Bronchial epithelial cell (primary cell): ENCODE results near the gene ZNF438. TPM values are rescaled to one million over a fixed set of nuclear protein-coding genes. Genes with fewer than 3 reads are reported as not detected.
A peak's percentile ranks its signal among the peaks of the same experiment; 100 is the strongest.
"Not testable (repeated sequence)": the region's sequence is repeated elsewhere in the genome, so short reads cannot be mapped to it uniquely, and the experiment has no call there.

Experiments
- DNase-seq: peaks from one replicate; pipeline ENCODE4 v3.0.0-alpha.2; 2010; ENCODE audit warnings: low read depth
- FAIRE-seq: peaks from 2 replicates; lab custom pipeline; 2011; peaks lifted over from hg19 to GRCh38; lab: Jason Lieb, UNC
- H3K27me3 ChIP-seq: 2 replicates; pipeline ENCODE4 v1.5.1; 2011; ENCODE audit warnings: low read length; ENCODE audit not compliant: control insufficient read depth, insufficient read depth
- H3K36me3 ChIP-seq: 2 replicates; pipeline ENCODE4 v1.5.1; 2011; ENCODE audit warnings: low read length; ENCODE audit not compliant: control insufficient read depth, insufficient read depth
- H3K4me3 ChIP-seq: 2 replicates; pipeline ENCODE4 v1.5.1; 2011; ENCODE audit warnings: mild to moderate bottlenecking, low read depth, low read length, control low read depth
- total RNA-seq: library from RNA; depleted of rRNA; stranded (reverse); fragments of >200 nt; gene quantifications from 2 replicates; pipeline ENCODE4 v1.2.1, GENCODE V29; 2014
- TF ChIP-seq, protein P1 (sequence below): IDR thresholded peaks from 2 replicates; pipeline ENCODE4 v1.5.1; 2011; ENCODE audit warnings: mild to moderate bottlenecking, moderate library complexity, low read length, control low read depth, inconsistent platforms; ENCODE audit not compliant: insufficient read depth, severe bottlenecking

The ZNF438 gene
- total RNA-seq, 1 donor from 2014 or later = 0.79 TPM

DNA sequence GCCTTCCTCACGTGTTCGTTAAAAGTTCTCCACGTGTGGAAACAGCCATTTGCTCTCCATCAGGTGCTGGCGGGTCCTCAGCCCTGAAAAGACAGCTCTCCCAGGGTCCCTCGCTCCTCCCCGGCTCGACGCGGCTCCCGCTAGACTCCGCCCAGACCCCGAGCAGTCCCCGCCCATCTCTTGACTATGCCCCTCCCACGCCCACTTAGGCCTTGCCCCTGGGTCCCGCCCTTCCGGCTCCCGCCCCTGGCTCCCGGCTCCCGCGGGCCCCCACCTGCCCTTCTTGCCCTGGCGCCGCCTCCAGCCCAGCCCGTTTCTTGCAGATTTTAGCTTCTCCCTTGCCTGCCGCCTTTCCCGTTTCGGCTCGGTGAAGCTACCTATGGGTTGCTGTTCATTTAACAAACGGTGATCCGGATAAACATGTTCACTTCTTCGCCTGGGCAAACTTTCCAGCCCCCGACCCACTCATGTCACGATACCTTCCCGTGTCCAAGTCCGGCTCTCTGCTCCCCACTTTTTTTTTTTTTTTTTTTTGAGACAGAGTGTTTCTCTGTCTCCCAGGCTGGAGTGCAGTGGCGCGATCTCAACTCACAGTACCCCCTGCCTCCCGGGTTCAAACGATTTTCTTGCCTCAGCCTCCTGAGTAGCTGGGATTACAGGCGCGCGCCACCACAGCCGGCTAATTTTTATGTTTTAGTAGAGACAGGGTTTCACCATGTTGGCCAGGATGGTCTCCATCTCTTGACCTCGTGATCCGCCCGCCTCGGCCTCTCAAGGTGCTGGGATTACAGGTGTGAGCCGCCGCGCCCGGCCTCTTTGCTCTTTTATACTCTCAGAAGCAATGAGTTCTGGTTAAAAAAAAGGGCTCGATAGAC, 830 bp upstream of the ZNF438 start:
- FAIRE-seq = no peak
- TF ChIP-seq, protein P1, sequence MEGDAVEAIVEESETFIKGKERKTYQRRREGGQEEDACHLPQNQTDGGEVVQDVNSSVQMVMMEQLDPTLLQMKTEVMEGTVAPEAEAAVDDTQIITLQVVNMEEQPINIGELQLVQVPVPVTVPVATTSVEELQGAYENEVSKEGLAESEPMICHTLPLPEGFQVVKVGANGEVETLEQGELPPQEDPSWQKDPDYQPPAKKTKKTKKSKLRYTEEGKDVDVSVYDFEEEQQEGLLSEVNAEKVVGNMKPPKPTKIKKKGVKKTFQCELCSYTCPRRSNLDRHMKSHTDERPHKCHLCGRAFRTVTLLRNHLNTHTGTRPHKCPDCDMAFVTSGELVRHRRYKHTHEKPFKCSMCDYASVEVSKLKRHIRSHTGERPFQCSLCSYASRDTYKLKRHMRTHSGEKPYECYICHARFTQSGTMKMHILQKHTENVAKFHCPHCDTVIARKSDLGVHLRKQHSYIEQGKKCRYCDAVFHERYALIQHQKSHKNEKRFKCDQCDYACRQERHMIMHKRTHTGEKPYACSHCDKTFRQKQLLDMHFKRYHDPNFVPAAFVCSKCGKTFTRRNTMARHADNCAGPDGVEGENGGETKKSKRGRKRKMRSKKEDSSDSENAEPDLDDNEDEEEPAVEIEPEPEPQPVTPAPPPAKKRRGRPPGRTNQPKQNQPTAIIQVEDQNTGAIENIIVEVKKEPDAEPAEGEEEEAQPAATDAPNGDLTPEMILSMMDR = no peak
- no peaks in the 10 kb centered on the region for H3K36me3 ChIP-seq
- H3K4me3 ChIP-seq = peak overlapping the region; percentile 79
- peak; percentile 76 for DNase-seq
- no peaks in the 10 kb centered on the region for H3K27me3 ChIP-seq

DNA sequence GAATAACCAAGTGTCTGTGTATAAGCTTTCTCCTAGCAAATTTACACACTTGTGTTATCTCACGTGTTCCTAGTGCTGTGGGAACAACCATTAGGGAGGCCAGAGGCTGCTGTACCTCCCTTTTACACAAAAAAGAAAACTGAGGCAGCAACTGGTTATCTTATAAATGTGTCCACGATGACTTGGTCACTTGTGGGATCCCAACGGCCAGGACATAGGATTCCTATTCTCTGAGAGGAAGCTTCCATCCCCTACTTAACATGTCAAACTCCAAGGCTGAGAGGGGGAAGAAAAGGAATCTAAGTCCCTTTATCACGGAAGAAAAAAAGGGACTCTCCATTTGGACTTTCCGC, 484 bp downstream of the ZNF438 start:
- DNase-seq = no peak
- no peaks in the 10 kb centered on the region for H3K36me3 ChIP-seq
- TF ChIP-seq, protein P1 = no peak
- FAIRE-seq = no peak
- H3K27me3 ChIP-seq = no peaks in the 10 kb centered on the region
- H3K4me3 ChIP-seq = peak overlapping the region; percentile 79

DNA sequence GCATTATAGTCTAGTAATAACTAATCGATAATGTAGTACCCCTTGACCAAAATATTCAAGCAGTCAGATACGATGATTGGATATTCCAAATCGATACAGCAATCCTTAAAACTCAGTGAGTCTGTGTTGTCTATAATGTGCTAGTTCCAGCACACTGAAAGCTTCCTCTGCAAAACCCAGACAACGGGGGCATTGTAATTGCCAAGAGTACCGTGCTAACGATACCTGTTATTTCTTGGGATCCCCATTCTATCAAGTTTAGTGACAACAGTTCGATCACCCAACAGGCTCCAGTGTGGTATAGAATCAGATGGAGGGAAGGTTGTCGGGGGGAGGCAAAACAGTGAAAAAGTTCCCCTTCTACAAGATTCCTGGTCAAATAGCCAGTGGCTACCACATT, 865 bp downstream of the ZNF438 start:
- TF ChIP-seq, protein P1 = no peak
- H3K4me3 ChIP-seq = peak overlapping the region; percentile 79
- H3K27me3 ChIP-seq = no peaks in the 10 kb centered on the region
- no peak for DNase-seq
- no peaks in the 10 kb centered on the region for H3K36me3 ChIP-seq
- FAIRE-seq = no peak

DNA sequence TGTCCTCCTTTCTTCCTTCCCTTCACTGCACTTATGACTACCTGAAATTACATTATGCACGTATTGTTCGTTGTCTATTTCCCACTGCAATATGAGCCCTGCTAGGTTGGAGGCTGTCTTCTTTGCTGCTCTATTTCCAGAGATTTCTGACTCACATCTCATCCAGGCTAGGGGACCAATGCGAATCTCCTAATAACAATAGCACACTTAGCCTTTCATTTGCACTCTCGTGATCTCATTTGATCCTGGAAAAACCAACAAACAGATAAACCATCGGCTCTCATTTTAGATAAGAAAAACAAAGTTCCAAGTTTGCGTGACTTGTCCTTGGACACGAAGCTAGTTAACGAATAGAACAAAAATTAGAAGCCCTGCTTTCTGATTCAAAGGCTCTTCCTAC, 1.4 kb downstream of the ZNF438 start:
- H3K27me3 ChIP-seq = no peaks in the 10 kb centered on the region
- no peaks in the 10 kb centered on the region for H3K36me3 ChIP-seq
- no peak for FAIRE-seq
- no peak overlapping the region for H3K4me3 ChIP-seq
- DNase-seq = peak; percentile 49
- TF ChIP-seq, protein P1 = no peak

DNA sequence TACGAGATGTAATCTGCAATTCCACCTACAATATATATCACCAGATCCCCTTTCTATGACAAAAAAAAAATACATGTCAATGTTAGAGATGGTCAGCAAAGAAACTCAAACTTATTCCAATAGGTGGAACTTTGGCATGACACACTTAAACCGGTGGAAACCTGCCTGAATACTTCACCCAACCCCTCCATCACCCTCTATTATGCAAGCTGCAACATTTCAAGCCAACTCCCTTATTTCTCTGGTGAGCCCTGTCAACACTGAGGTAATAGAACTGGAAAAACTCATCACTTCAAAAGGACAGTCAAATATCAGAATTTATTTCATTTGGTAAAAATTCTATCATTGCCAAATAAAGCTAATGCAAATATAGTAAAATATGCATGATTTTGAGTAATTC, 3.6 kb downstream of the ZNF438 start:
- H3K4me3 ChIP-seq = no peak overlapping the region
- H3K27me3 ChIP-seq = no peaks in the 10 kb centered on the region
- peak; percentile 79 for DNase-seq
- FAIRE-seq = no peak
- TF ChIP-seq, protein P1 = no peak
- no peaks in the 10 kb centered on the region for H3K36me3 ChIP-seq

DNA sequence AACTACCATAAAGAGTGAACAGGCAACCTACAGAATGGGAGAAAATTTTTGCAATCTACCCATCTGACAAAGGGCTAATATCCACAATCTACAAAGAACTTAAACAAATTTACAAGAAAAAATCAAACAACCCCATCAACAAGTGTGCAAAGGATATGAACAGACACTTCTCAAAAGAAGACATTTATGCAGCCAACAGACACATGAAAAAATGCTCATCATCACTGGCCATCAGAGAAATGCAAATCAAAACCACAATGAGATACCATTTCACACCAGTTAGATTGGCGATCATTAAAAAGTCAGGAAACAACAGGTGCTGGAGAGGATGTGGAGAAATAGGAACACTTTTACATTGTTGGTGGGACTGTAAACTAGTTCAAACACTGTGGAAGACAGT, 5.4 kb downstream of the ZNF438 start:
- not testable (repeated sequence) for FAIRE-seq

More for the DNA sequence above, 5.4 kb downstream of the ZNF438 start:
- not testable (repeated sequence) for H3K36me3 ChIP-seq, DNase-seq, H3K4me3 ChIP-seq, H3K27me3 ChIP-seq
